ENCODE results near the gene MMP23B.
A peak's percentile ranks its signal among the peaks of the same experiment; 100 is the strongest.
"Not testable (repeated sequence)": the region's sequence is repeated elsewhere in the genome, so short reads cannot be mapped to it uniquely, and the experiment has no call there.

The MMP23B gene

DNA sequence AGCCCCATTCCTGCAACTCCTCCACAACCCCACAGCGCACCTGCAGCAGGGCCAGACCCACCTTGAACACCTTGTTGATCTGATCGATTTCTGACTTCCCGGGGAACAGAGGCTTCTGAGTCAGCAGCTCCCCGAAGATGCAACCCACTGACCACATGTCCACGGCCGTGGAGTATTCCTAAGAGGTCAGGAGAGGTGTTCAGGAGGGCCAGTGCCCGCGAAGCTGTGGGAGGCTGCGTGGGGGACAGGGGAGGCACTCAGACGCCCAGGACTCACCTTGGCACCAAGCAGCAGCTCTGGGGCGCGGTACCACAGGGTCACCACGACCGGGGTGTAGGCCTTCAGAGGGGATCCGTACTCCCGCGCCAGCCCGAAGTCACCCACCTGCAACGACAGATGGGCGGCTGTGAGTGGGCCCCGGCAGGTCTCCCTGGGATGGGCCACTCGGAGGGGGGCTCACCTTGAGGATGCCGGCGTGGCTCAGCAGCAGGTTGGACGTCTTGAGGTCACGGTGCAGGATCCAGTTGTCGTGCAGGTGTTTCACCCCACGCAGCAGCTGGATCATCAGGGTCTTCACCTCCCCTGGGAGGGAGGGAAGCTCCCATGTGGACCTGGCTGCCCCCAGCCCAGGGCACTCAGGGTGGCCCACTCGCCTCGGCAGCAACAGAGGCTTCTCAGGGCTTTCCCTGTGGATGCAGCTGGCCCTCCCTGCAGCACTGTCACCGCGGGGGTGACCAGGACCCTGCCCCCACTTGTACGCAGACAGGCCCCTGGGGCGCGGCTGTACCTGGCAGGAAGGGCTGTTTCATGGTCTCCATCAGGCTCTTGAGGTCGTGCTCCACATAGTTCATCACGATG, 4.9 kb downstream of the MMP23B start:
- not testable (repeated sequence) for DNase-seq

DNA sequence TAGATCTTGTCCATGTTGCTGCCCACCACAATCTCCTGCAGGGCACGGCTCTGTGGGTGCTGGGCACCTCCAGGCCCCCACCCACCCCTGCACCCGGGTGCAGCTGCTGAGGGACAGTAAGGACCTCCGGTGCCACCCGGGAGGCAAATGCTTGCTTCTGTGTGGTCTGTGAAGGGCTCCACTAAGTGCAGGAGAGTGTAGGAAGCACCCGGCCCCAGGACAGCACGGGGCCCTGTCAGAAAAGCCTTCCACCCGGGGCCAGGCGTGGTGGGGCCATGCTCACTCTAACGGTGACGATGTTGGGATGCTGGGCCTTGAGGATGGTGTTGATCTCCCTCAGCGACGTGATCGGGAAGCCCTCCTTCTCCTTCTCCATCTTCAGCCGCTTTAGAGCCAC, 5.5 kb downstream of the MMP23B start:
- not testable (repeated sequence) for DNase-seq

DNA sequence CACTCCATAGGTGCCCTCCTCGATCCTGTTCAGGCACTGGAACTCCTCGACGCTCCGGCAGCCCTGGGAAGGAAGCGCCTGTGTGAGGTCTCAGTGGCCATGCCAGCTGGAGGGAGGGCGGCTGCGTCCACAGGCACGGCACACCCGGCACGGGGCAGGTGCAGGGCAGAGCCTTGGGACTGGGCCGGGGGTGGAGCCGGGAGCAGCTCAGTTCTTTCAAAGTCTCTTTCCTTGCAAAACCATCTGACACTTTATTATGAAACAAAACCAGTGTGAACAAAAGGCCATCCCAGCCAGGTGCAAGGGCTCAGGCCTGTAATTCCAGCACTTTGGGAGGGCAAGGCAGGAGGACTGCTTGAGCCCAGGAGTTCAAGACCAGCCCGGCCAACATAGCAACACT, 6.6 kb downstream of the MMP23B start:
- not testable (repeated sequence) for DNase-seq

DNA sequence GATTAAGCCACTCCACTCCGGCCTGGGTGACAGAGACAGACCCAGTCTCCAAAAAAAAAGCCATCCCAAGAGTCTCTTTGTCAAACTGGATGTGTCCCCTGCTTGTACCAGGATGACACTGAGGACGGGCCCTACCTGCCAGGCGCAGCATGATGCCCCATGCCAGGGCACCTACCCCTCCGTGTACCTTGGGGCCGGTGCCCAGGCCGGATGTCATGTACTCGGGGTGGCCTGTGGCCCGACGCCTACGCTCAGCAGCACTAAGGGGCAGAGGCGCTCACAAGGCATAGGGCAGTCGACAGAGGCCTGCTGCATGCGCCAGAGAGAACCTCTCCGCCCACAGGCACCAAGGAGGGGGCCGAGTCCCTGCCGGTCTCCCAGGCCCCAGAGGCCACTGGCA, 7.4 kb downstream of the MMP23B start:
- not testable (repeated sequence) for DNase-seq

DNA sequence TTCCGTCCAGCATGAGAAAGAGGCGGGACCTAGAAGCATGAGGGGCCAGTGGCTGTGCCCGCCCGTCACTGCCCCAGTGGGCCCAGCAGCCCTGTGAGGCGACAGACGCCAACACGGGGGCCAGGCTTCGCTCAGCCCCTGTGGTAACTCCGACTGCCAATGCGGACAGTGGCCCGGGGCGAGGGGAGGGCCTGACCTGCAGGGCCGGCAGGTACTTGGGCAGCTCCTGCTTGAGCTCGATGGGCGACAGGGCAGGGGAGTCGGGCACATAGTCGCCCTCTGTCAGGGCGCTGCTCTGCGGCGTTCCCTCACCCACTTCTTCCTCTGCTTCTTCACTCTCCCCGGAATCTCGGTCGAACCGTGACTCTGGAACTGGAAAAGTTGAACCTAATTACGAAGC, 8.1 kb downstream of the MMP23B start:
- DNase-seq: not testable (repeated sequence)

DNA sequence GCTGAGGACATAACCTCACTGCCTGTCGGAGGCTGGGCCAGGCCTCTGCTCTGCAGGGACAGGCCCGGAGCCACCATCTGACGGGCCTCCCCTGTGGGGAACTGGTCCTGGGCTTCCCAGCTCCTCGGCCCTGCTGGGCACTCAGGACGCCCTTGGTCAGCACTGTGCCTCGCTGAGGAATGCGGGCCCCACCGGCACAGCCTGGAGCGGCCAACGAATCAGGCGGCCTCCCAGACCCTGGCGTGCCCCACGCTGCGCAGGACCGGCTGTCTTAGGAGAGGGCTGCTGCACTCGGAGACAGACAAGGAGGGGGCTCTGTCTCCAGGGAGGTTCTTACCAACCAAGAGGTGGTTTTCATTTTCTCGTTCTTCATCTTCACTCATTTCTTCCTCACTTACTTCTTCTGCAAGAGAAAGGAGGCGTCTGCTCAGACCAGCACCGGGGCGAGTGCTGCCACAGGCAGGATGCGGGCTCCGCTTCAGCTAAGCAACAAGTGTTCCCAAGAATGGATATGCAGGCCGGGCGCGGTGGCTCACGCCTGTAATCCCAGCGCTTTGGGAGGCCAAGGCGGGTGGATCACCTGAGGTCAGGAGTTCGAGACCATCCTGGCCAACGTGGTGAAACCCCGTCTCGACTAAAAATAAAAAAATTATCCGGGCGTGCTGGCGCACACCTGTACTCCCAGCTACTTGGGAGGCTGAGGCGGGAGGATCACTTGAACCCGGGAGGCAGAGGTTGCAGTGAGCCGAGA, 8.9 kb downstream of the MMP23B start:
- DNase-seq: not testable (repeated sequence)

DNA sequence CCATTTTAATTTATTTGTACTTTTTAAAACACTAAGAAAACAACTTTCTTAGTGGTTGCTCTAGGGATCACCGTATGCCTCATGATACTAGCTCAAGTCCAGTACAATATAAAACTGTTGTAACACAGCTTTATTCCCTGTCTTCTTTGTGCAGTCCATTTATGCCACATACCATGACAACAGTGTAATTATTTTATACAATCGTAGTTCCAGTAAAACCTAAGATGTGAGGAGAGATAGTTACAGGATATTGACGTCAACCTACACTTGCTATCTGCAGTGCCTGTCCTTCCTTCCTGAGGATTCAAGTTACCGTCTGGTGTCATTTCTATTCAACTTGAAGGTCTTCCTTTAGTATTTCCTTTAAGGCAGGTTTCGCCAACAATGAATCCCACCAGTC, 14.4 kb downstream of the MMP23B start:
- DNase-seq: not testable (repeated sequence)

DNA sequence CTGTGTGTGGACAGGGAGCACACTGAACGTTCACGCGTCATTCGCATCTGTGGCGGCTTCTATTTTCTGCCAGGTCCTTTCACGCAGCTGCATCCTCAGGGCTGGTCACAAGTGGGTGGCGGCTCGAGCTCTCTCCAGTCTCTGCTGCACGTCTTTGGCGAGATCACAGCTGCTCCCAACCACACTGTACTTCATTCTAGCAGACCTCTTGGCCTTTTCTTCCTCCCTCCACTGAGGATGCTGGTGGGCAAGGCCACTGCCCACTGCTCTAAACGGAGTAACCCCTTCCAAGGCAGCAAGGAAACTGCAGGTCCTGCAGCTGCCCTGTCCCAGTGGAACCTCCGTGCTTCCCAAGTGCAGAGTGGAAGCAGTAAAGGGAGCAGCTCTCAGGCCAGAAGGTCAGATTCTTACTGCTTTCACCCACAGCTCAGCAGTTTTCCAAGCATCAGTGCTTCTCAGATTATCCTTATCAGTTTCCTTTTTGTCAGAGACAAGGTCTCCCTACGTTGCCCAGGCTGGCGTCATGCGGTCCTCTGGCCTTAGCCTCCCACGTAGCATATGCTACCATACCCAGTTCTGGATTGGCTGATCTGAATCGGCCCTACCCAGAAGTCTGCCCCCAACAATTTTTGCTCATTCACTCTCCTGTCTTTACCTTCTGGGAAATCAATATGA, 15.7 kb downstream of the MMP23B start:
- DNase-seq: not testable (repeated sequence)

DNA sequence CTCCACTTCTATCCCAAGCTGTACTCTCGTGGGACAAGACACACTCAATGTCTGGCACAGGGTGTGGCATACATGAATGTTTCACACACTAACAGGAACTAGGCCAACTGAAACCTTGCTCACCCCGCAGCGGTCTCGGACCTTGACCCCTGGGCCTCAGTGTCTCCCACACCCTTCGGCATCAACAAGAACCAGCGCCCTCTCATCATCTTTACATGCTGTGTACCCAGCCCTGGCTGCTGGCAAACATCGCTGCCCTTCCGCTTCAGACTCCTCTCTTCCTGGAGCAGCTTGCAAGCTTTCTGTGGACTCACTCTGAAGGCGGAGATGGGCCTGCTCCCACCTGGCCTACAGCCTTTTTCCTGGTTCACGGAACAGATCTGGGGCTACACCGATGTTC, 16.3 kb downstream of the MMP23B start:
- DNase-seq: not testable (repeated sequence)

DNA sequence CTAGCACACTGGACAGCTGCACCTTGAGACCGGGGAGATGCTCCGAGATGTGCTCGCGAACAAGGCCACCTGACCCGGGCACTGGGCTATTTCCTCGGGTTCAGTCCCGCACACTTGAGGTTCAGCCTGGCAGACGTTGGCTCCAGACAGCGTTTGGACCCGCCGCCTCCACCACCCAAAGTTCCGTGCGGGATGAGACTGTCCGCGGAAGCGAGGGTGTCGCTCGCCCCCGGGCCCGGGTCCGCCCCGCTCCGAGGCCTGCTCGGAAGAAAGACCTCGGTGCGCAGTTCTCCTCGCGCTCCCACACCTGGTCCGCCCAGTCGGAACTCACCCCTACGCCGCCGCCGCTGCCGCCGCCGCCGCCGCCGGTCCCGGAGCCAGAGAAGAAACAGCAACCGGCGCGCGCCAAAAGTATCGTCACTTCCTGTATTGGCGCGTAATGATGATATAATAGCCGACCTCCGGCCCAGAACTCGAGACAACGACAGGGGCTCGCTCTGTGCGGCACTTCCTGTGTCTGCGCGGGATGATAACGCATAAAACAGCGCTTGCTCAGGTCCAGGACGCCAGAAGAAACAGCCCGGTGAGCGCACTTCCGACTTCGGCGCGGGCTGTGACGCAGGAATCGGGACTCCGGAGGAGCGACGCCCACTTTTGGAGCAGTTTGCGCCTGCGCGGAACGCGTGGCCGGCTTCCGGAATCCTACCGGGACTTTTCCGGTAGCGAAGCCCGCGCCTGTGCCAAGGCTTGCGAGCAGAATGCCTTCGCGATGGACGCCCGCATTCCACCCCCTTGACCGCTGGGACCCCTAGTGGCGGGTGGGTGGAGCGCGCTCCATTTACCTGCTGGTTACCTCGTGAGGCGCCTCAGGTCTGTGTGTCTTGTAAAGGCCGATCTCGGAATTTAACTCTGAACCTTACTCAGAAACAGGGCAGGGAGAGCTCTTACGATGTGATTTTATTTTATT, 26.9 kb downstream of the MMP23B start, which contains the start of gene CDK11B:
Gene CDK11B, minus strand, starts transcription at position 422 of the 967 bp plus-strand sequence. CDS start 1,519 bp downstream, outside the sequence.
- peak; percentile 93 for DNase-seq

DNA sequence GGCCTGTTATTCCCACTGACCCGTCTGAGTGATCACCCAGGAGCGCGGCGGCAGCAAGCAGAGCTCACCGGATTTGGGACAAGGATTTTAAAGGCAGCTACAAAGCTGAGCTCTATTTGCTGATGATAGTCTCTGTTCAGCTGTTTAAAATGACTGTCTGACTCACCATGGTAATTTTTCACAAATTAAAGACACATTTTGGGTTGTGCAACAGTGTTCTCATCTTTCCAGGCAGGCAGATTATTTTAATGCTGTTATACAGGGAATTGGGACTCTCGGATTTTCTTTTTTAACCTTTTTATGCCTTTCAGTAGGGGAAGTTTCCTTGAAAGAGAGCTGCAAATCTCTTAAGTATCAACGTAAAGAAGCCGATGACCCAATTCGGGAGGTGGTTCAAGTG, 30.4 kb downstream of the MMP23B start:
- not testable (repeated sequence) for DNase-seq

DNA sequence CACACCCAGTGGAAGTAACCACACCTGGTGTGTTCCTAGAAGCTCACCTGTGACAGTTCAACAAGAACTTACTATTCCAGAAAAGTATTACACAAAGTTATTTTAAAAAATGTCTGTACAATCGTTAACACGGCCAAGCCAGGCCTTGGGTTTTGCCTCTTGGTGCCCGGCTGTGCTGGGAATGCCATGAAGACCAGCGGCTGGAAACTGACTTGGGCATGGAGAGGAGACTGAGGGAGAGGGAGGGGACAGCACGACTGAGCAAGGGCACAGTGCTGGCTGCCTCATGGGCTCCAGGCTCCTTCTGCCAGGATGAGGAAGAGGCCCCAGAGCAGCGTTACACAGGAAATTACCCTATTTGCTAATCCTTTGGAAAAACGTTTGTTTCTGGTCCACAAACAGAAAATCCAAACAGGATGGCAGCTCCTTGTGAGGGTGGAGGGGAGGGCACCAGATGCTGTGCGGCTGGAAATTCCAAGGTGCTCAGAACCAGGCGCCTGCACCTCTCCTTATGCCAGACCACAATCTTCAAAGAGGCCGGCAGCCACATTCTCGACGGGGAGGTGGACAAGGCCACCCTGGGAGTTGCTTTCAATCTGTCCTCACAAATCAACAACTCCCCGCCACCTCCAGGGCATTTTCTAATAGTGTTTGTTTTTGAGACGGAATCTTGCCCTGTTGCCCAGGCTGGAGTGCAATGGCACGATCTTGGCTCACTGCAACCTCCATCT, 31.0 kb downstream of the MMP23B start:
- not testable (repeated sequence) for DNase-seq

DNA sequence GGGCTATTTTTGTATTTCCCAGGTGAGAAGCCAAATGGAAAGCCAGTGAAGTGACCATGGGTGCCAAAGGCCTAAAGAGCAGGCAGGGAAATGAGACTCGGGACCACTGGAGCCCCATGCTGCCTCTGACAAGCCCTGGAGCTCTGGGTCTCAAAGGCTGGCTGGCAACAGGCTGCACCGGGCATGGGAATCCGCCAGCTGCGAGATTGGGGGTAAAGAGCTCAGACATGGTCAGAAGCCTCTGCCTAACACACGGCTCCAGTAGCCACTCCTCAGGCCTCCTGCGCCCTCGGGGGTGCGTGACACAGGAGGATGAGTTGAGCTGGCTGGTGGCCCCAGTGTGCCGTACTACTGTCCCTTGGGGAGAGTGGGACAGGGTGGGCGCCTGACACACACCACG, 32.3 kb downstream of the MMP23B start:
- DNase-seq: not testable (repeated sequence)

DNA sequence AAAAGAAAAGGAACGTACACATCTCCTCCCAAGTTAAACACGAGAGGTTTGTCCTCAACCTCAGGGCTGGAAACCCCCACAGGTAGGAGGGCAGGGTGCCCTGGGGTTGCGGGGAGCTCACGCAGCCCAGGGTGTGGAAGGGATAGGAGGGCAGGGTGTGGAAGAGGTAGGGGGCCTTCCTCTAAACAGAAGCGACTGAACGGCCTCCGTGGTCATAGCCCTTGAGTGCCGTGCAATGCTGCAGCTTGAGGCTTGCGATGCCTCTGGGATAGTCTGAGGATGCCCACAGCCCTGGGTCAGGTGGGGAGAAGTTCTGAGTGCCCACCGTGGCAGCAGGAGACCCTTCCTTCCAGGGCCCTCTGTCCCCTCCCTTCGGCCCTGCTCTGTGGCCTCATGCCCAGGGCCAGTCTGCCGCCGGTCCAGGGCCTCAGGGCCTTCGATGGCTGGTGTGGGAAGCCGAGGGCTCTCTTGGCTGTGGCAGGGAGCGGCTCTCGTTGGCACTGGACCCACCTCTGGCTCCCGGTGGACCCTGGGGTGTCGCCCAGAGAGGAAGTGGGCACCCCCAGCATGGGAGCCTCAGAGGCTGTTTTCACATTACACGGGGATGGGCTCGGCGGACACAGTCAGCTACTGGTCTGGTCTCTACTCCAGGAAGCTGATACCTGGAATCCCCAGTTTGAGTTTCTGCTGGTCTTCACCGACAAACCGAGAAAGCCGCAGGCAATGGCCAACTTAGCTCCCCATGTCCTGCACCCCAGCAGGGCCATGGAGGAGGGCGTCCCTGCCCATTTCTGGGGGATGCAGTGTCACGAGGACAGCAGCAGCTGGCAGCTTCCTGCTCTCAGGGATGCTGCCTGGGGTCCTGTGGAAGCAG, 33.2 kb downstream of the MMP23B start:
- no peak for DNase-seq

DNA sequence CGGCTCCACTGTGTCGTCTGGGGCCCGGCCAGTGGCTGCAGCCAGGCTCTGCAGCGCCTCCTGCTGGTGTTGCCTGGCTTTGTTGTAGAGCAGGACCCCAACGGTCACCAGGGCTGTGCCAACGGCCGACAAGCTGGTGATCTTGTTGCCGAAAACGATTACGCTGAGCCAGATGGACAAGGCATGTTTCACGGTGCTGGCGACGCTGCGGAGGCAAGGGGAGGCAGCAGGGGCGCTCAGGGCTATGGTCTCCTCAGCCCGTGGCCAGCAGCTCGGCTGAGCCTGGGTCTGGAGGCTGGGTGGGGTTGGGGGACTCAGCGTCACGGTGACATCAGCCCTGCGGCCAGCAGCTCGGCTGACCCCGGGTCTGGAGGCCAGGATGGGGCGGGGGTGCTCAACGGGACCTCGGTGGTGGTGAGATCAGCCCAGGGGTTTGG, 33.9 kb downstream of the MMP23B start:
- peak; percentile 43 for DNase-seq

DNA sequence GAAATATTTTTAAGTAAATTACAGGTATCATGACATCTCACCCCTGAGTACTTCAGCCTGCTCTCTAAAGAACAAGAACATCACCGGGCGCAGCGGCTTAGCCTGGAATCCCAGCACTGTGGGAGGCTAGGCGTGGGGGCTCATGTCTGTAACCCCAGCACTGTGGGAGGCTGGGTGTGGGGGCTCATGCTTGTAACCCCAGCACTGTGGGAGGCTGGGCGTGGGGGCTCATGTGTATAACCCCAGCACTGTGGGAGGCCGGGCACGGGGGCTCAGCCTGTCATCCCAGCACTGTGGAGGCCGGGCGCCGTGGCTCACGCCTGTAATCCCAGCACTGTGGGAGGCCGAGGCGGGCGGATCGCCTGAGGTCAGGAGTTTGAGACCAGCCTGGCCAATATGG, 34.6 kb downstream of the MMP23B start:
- DNase-seq: no peak

DNA sequence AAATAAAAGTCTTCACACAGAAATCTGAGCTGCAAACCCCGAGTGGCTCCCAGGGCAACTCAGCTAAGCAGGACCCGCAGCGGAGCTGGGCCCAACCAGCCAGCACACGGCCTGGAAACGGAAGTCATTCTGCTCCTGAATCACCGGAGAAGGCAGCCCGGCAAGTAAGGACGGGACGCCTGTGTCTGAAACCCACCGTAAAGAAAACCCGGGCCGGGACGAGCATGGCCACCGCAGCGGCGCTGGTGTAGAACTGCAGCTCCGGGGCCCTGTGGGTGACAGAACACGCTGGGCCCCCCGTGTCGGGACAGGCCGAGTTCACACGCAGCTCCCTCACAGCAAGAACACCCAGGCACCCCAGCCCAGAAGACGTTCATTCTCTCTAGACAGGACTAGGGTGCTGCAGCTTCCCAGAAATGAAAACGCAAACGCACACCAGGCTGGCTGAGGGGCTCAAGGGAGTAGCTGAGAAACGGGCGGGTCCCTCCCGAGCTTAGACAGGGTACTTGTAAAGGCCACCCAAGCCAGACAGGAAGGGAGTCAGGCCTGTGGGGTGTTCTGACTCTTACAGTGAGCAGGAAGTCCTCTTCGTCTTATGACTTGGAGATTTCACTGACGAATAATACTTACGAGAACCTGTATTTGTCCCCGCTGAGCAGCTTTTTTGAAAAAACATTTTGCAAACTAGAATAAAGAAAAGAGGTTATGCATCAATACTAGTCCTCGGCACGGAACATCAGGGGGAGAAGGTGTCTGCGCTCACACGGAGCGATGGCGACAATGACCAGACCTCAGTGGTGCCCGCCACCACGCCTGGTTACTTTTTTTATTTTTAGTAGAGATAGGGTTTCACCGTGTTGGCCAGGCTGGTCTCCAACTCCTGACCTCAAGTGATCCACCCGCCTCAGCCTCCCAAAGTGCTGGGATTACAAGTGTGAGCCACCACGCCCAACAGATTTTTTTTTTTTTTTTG, 37.8 kb downstream of the MMP23B start:
- DNase-seq: no peak

DNA sequence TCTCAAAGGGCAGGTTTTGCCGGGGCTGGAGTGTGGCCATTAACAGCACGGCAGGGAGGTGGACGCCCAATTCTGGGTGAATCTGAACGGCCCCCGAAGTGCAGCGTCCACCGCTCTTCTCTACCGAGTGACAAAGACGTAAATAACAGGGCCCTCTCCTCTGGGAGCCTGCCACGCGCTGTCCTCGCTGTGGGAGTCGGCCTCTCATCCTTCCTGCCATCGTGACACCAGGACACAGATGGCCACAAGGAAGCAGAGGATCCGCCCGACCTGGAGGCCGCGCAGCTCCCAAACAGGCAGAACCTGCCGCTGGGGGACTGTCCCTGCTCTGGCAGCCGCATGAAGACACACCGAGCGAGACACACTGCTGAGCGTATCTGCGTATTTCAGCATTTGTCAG, 38.9 kb downstream of the MMP23B start:
- DNase-seq: no peak
